ENCODE measurements around the gene MIGA2. TPM values are rescaled to one million over a fixed set of nuclear protein-coding genes. Genes with fewer than 3 reads are reported as not detected.

MIGA2 gene
- total RNA-seq, 1 experiment from 2014 or later: 17.6 TPM

DNA sequence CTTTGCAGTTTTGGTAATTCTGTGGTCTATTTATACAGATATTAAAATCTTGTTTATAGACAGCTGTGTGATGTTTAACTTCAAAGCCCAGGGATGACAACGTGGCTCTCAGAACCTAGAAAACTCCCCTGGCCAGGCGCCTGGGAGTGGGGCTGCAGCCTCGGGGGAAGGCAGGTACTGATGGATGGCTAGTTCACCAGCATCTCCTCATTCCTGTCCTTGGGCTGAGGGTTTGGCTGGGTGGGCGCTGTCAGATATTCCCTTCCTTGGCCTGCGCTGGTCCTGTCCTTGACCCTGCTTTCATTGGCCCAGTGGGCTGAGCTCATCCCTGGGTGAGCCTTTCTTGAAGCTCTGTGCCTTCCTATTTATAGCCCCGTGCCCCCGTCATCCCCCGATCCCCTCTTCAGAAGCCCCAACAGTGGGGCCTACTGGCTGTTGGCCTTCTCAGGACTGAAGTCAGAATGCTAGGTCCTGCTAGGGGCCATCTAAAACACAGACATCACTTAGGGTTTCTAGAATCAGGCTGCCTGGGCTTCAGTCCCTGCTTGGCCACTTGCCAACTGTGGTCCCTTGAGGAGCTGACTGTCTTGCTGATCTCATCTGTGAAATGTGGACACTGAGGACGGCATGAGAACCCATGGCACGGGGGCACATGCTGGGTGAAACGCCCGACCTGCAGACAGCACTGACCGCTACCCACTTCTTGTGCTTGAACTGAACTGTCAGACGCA is 29.2 kb upstream of the MIGA2 start:
- no peak overlapping the region for H3K27ac ChIP-seq
- H3K4me3 ChIP-seq: no peak overlapping the region
- H3K36me3 ChIP-seq: peaks cover 60% of the 10 kb centered on the region
- no peaks in the 10 kb centered on the region for H3K9me3 ChIP-seq (replicated peaks)
- H3K4me1 ChIP-seq (replicated peaks): no peaks in the 10 kb centered on the region
- H3K27me3 ChIP-seq (replicated peaks): no peaks in the 10 kb centered on the region
- DNase-seq (ENCODE audit: low read depth in 1 of 2, low spot score in 2 of 2): no peak

DNA sequence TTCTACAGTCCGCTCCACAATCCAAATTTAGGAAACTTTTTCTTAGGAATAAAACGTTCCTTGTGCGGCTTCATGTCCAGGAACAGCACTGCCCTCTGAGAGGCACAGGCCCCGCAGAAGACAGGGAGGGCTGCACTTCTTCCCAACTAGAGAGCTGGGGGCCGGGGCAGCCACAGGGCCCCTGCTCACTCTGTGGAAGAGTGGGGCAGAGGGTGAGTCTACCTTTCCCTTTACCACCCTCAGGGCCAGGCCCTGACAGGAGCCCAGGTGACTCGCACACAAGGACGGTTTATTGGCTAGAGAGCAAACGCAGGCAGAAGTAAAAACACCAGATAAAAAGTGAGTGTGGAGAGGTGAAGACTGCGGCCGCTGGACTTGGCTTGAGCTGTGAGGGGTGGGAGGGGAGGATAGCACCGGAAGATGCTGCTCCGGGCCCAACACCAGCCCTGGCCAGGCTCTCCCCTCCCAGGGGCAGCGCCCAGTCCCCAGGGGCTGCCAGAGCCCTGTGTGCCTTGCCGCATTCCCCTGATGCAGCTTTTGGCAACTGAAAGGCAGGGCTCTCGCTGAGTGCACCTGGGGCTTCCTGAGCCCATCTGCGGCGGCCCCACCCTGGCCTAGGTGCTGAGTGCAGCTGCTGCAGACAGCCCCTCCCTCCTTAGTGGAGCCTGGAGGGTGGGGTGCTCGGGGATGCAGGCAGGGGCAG is 28.5 kb upstream of the MIGA2 start:
- no peaks in the 10 kb centered on the region for H3K9me3 ChIP-seq (replicated peaks)
- H3K36me3 ChIP-seq: peaks cover 56% of the 10 kb centered on the region
- H3K27ac ChIP-seq: no peak overlapping the region
- H3K4me1 ChIP-seq (replicated peaks): no peaks in the 10 kb centered on the region
- DNase-seq (ENCODE audit: low read depth in 1 of 2, low spot score in 2 of 2): no peak
- H3K4me3 ChIP-seq: no peak overlapping the region
- H3K27me3 ChIP-seq (replicated peaks): no peaks in the 10 kb centered on the region

DNA sequence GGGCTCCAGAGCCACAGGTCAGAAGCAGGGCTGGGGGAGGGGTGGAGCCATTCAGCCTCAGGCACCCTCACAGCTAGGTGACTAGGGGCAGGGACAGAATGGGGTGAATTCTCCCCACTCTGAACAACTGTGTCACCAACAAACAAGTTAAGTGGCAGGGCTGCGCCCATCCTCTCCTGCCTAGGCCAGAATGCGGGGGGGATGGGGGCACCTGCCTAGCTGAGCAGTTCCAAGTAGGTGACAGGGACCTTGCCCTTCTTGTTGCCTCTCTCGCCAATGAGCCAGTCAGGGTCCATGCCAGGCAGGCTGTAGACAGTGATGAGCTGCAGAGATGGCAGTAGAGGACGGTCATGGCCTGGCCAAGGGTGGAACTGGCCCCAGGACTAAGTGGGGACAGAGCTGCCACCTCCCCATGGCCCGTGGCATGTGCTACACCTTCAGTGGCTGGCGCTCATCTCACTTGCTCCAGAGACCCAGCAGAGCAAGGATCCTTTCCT is 27.9 kb upstream of the MIGA2 start:
- Histone ChIP-seq H3K4me1 (replicated peaks) (no peaks in the 10 kb centered on the region), H3K9me3 (replicated peaks) (no peaks in the 10 kb centered on the region), H3K27me3 (replicated peaks) (no peaks in the 10 kb centered on the region), H3K4me3 (no peak overlapping the region), H3K36me3 (peaks cover 53% of the 10 kb centered on the region), H3K27ac (no peak overlapping the region)
- DNase-seq (ENCODE audit: low read depth in 1 of 2, low spot score in 2 of 2): no peak

DNA sequence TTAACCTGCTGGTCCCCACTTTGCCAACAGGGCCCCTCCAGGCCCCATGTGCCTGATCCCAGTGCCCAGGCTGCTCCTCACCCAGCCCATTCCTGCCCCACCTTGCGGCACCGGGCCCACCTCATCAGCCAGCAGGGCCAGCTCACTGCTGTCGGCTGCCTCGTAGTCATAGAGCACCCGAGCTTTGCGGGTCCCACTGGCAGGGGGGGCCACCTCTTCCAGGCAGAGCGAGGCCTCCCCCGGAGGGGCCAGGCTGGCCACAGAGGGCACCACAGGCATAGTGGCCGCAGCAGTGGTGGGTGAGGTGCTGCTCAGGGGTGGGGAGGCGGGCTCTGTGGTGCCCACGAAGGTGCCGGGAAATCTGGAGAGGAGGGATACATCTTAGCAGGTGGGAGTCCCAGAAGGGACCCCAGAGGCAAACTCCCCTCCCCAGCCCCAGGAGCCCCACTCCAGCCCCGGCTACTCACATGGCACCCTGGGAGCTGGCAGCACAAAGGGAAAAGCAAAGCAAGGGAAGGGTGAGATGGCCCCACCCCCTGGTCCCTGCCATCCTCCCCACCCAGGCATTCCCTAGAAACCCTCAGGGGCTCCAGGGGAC is 27.3 kb upstream of the MIGA2 start:
- Histone ChIP-seq H3K27me3 (replicated peaks) (no peaks in the 10 kb centered on the region), H3K9me3 (replicated peaks) (no peaks in the 10 kb centered on the region), H3K4me3 (no peak overlapping the region), H3K4me1 (replicated peaks) (no peaks in the 10 kb centered on the region), H3K36me3 (peaks cover 54% of the 10 kb centered on the region), H3K27ac (no peak overlapping the region)
- no peak for DNase-seq (ENCODE audit: low read depth in 1 of 2, low spot score in 2 of 2)

DNA sequence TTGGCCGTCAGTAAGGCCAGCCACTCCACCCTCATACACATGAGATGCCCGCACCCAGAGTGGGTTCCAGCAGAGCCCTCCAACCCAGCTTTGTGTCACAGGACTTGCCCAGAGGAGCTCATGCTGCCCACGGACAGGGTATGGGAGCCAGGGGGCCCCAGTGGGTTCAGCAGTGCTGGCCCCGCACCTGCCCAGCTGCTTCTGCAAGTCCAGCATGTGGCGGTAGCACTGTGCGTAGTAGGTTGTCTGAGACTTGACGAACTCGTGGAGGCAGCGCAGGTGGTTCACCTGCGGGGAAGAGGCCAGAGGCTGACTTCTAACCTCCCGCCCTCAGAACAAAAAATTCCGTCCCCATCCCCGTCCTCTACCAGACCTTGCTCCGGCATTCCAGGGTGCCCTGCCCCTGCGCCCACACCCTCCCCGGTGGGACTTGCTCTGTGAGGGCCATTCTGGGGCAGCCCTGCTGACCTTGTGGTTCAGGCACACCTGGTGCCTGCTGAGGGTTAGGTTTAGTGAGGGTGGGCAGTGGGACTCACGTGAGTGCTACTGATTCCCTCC is 26.8 kb upstream of the MIGA2 start:
- Histone ChIP-seq H3K36me3 (peaks cover 53% of the 10 kb centered on the region), H3K4me3 (no peak overlapping the region), H3K27me3 (replicated peaks) (no peaks in the 10 kb centered on the region), H3K9me3 (replicated peaks) (no peaks in the 10 kb centered on the region), H3K27ac (no peak overlapping the region), H3K4me1 (replicated peaks) (no peaks in the 10 kb centered on the region)
- DNase-seq (ENCODE audit: low read depth in 1 of 2, low spot score in 2 of 2): no peak

DNA sequence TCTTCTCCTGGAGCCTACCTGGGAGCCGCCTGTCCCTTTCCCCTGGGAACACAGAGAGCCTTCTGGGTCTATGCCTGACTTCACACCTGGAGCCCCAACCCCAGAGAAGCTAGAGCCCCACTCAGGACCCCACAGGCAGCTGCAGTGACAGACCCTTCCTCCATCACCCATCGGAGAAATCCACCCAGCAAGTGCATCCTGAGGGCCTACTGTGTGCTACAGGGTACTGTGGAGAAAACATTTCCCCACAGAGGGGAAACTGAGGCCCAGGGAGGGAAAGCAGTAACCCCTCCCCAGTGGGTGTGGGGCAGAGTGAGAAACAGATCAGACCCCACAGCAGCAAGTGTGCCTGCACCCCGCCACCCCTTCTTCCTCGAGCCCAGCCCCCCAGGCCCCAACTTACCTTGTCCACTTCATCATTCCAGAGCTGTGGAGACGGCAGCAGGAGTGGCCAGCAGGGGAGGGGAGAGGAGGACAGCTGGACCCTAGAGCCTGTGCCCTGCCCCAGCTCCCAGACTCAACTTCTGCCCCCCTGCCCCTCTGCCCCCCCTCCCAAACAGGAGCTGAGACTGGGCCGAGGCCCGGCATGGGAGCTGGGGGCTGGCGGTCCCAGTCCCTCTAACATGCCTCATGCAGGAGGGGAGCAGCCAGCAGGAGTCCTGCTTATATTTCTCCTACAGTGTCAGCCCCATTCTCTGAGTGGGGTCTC is 26.0 kb upstream of the MIGA2 start:
- no peak for DNase-seq (ENCODE audit: low read depth in 1 of 2, low spot score in 2 of 2)
- H3K36me3 ChIP-seq: peaks cover 45% of the 10 kb centered on the region
- H3K4me3 ChIP-seq: no peak overlapping the region
- no peaks in the 10 kb centered on the region; the same call in 1 of the 2 replicates for H3K9me3 ChIP-seq (replicated peaks)
- no peak overlapping the region for H3K27ac ChIP-seq
- no peaks in the 10 kb centered on the region for H3K27me3 ChIP-seq (replicated peaks)
- no peaks in the 10 kb centered on the region for H3K4me1 ChIP-seq (replicated peaks)

DNA sequence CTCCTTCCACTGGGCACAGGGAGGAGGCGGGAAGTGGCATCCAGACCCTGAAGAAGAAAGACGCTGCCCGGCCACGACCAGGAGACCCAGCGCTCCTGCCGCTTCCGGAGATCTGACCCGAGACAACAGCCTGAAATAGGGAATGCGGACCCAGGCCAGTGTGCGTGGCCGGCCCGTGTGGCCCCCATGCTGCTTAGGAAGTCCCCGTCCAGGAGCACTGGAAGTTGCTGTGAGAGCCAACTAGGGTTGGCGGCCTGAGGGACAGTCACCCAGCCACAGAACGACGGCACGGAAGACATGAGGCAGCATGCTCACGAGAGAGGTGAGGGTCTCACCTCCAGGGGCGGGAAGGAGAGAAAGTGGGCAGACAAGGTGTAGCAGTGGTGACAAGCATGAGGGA is 25.3 kb upstream of the MIGA2 start:
- DNase-seq (ENCODE audit: low read depth in 1 of 2, low spot score in 2 of 2): no peak
- Histone ChIP-seq H3K4me3 (no peak overlapping the region), H3K4me1 (replicated peaks) (no peaks in the 10 kb centered on the region), H3K27me3 (replicated peaks) (no peaks in the 10 kb centered on the region), H3K27ac (no peak overlapping the region), H3K36me3 (peaks cover 38% of the 10 kb centered on the region), H3K9me3 (replicated peaks) (no peaks in the 10 kb centered on the region; the same call in 1 of the 2 replicates)

DNA sequence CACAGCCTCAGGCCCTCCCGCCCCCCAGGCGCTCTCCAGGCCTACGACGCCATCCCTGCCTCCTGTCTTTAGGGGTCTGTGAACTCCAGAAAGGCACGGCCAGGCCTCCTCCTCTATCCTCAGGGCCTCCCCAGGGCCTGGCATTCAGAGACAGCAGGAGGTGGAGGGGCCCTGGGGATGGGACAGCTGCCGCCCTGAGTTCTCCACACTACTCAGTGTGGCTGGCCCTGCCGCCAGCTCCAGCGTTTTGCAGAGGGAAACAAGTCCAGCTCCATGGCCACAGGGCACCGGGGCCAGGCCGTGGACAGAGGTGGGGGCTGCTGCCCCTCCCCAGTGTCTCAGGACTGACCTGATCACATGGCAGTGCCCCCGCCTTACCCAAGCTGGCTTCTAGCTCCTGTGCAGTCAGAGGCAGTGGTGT is 24.7 kb upstream of the MIGA2 start:
- Histone ChIP-seq H3K36me3 (peaks cover 32% of the 10 kb centered on the region), H3K4me1 (replicated peaks) (no peaks in the 10 kb centered on the region), H3K27me3 (replicated peaks) (no peaks in the 10 kb centered on the region), H3K27ac (no peak overlapping the region), H3K9me3 (replicated peaks) (no peaks in the 10 kb centered on the region; the same call in 1 of the 2 replicates), H3K4me3 (no peak overlapping the region)
- DNase-seq (ENCODE audit: low read depth in 1 of 2, low spot score in 2 of 2): no peak

DNA sequence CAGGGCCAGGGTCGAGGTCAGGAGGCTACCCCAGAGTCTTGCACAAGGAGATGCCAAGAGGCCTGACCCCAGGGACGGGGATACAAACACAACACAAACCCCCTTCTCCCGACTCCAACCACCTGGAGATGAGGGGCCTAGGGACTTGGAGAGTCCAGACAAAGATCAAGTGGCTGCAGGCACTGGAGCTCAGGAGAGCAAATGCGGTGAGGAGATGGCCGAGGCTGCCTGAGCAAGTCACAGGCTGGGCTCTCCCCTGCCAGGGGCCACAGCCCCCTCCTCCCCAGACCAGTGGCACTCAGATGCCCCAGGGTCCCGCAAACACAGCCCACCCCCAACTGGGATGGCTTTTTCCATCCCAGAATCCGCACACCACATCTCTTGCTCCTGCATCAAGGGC is 24.1 kb upstream of the MIGA2 start:
- no peak for DNase-seq (ENCODE audit: low read depth in 1 of 2, low spot score in 2 of 2)
- Histone ChIP-seq H3K27ac (no peak overlapping the region), H3K27me3 (replicated peaks) (no peaks in the 10 kb centered on the region), H3K4me3 (no peak overlapping the region), H3K4me1 (replicated peaks) (no peaks in the 10 kb centered on the region), H3K36me3 (peaks cover 27% of the 10 kb centered on the region), H3K9me3 (replicated peaks) (no peaks in the 10 kb centered on the region; the same call in 1 of the 2 replicates)

DNA sequence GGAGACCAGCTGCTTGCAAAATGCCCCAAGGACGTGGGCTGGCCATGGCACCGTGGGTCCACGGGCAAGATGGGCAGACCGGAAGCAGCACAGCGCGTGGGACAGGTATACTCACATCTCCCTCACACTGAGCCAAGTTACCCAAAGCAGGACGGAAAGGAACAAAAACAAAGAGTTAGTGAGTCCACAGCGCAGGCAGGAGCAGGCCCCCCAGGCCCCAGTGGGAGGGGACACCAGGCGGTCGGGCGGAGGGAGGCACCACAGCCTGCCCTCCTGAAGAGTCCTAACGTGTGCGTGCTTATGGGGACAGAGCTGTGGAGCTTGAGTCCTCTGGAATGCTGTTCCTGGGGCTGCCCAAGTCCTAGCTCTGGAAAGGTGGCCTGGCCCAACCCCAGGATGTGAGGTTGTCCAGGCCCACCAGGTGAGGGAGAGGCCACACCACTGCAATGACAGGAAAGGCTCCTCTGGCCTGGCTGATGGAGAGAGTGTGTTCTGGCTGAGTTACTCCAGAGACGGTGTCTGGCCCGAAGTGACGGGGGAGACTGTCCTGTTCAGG is 23.5 kb upstream of the MIGA2 start:
- Histone ChIP-seq H3K4me3 (no peak overlapping the region), H3K27me3 (replicated peaks) (no peaks in the 10 kb centered on the region), H3K9me3 (replicated peaks) (no peaks in the 10 kb centered on the region; the same call in 1 of the 2 replicates), H3K36me3 (peaks cover 21% of the 10 kb centered on the region), H3K27ac (no peak overlapping the region), H3K4me1 (replicated peaks) (no peaks in the 10 kb centered on the region)
- no peak for DNase-seq (ENCODE audit: low read depth in 1 of 2, low spot score in 2 of 2)

DNA sequence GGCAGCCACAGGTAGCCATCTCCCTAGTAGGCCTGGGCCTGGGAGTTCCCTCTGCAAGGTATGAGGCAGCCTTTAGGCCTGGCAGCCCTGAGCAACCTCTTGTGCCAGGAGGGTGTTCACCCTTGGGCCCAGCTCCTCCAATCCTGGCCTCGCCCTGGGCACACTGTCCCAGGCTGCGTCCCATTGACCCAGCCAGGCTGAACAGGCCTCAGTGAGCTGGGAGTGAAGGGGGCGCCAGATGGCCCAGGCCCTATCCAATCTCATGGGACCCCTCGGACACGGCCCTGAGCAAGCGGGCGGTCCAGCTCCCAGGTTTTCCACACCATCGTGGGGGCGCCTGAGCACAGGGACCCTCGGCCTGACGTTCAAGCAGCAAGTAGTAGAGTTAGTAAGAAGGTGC is 22.8 kb upstream of the MIGA2 start:
- H3K36me3 ChIP-seq: peaks cover 14% of the 10 kb centered on the region
- no peak overlapping the region for H3K27ac ChIP-seq
- no peak for DNase-seq (ENCODE audit: low read depth in 1 of 2, low spot score in 2 of 2)
- no peaks in the 10 kb centered on the region; the same call in 1 of the 2 replicates for H3K9me3 ChIP-seq (replicated peaks)
- H3K27me3 ChIP-seq (replicated peaks): no peaks in the 10 kb centered on the region
- no peaks in the 10 kb centered on the region for H3K4me1 ChIP-seq (replicated peaks)
- H3K4me3 ChIP-seq: no peak overlapping the region

DNA sequence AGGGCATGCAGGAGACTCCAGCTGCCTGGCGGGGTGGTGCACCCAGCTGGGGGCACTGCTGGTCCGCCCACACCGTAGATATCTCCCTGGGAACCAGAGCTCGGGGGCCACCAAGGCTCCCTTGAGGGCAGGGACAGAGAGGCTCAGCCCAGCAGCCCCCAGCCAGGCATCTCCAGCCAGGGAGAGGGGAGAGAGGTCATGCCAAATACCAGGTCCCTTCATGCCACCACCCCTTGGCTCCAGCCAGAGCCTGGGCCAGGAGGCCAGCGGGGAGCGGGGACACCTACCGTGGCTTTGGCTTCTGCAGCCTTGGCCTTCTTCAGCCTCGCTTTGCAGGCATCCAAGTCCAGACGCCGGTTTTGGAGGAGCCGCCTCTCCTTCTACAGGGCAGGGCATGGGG is 22.3 kb upstream of the MIGA2 start:
- DNase-seq (ENCODE audit: low read depth in 1 of 2, low spot score in 2 of 2): no peak
- peaks cover 11% of the 10 kb centered on the region for H3K36me3 ChIP-seq

DNA sequence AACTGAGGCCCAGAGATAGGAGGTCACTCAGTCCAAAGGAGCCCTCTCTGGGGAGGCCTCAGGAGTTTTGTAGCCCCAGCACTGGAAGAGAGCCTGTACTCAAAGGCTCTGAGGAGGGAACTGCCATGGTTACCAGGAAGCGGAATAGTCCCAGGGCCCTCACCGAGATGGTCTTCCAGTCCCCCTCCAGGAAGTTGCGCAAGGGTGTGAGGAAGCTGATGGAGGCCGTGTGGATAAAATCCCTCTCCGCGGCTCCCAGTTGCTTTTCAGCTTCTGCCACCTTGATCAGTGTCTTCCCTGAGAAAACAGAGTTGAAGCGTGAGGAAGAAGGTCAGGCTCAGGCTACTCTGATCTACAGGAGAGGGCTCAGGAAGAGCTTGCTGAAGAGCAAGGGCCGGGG is 21.8 kb upstream of the MIGA2 start:
- no peak overlapping the region for H3K4me3 ChIP-seq
- H3K4me1 ChIP-seq (replicated peaks): no peaks in the 10 kb centered on the region
- H3K27ac ChIP-seq: no peak overlapping the region
- H3K36me3 ChIP-seq: peaks cover 12% of the 10 kb centered on the region
- H3K9me3 ChIP-seq (replicated peaks): no peaks in the 10 kb centered on the region; the same call in 1 of the 2 replicates
- DNase-seq (ENCODE audit: low read depth in 1 of 2, low spot score in 2 of 2): no peak
- no peaks in the 10 kb centered on the region for H3K27me3 ChIP-seq (replicated peaks)

More for the DNA sequence above, 22.3 kb upstream of the MIGA2 start:
- Histone ChIP-seq H3K27ac (no peak overlapping the region), H3K4me3 (no peak overlapping the region), H3K27me3 (replicated peaks) (no peaks in the 10 kb centered on the region), H3K9me3 (replicated peaks) (no peaks in the 10 kb centered on the region; the same call in 1 of the 2 replicates), H3K4me1 (replicated peaks) (no peaks in the 10 kb centered on the region)
